Measurements from ENCODE around the gene PEF1. TPM values are rescaled to one million over a fixed set of nuclear protein-coding genes. Genes with fewer than 3 reads are reported as not detected.

Gene PEF1
- total and polyA plus RNA-seq, 2 donors (not counting 3 experiments of a cell fraction or from before 2014, with no cell fraction given): 73.3 to 161 TPM

GRCh38 chr1:31653717-31654473 is 9.2 kb upstream of the PEF1 start:
- DNase-seq (ENCODE audit: low read depth, low spot score): no peak
- ChIA-PET CTCF (interaction anchor here (1.2 kb wide), 1 partner anchor 91 kb away, joined by 3 read pairs; no protein-coding TSS in a partner anchor), POLR2A (no interaction called here)
- H3K27me3 ChIP-seq (ENCODE audit: control insufficient read depth in 2 of 2, insufficient read depth in 2 of 2, low read length in 2 of 2): no peaks in the 10 kb centered on the region
- H3K9ac ChIP-seq (replicated peaks; ENCODE audit: extremely low read depth, insufficient read depth, low read length): no peak overlapping the region
- dilution Hi-C loops (cut with MboI; ENCODE audit: extremely low pct_ligation_motif_present, low sequenced_read_pairs): no loop called here
- FAIRE-seq: no peak
- no peak overlapping the region for H2AFZ ChIP-seq (ENCODE audit: low read depth, low read length)
- no peak overlapping the region for H3K4me3 ChIP-seq (replicated peaks in 1 of 3; ENCODE audit: insufficient read depth in 1 of 3, low read depth in 1 of 3, low read length in 3 of 3)
- no peak overlapping the region for H3K4me2 ChIP-seq (ENCODE audit: insufficient read depth, low read length)
- TF ChIP-seq POLR2A (IDR thresholded peaks at IDR 0.05; ENCODE audit: low read depth, low read length) (no peak), JUN (IDR thresholded peaks at IDR 0.05; ENCODE audit: borderline replicate concordance, insufficient read depth, insufficient read length, low read depth) (no peak), CTCF (IDR thresholded peaks at IDR 0.05; ENCODE audit: extremely low read depth in 1 of 2, insufficient read depth in 1 of 2, low read depth in 1 of 2, low read length in 2 of 2) (no peak), EZH2 (IDR thresholded peaks at IDR 0.05; ENCODE audit: borderline replicate concordance, low read depth, low read length, severe bottlenecking) (no peak), POLR2AphosphoS5 (IDR thresholded peaks at IDR 0.05; ENCODE audit: insufficient read depth, low read depth, low read length) (no peak), MYC (IDR thresholded peaks at IDR 0.05; ENCODE audit: low read depth, low read length) (no peak), GATA2 (IDR thresholded peaks at IDR 0.05; ENCODE audit: insufficient read depth, insufficient read length, low read depth, low read length) (no peak)
- no peaks in the 10 kb centered on the region for H3K36me3 ChIP-seq (ENCODE audit: control insufficient read depth in 2 of 2, extremely low read depth in 1 of 2, insufficient read depth in 2 of 2, low read length in 2 of 2)
- no peaks in the 10 kb centered on the region for H3K9me1 ChIP-seq (replicated peaks; ENCODE audit: control insufficient read depth, extremely low read depth, insufficient read depth, low read length)
- H3K27ac ChIP-seq (ENCODE audit: insufficient read depth, low read depth, low read length): no peak overlapping the region
- H3K4me1 ChIP-seq (ENCODE audit: control insufficient read depth, extremely low read depth, insufficient read depth, low read length): no peaks in the 10 kb centered on the region
- intact Hi-C loops (cut with micrococcal nuclease): no loop called here
- H4K20me1 ChIP-seq (replicated peaks; ENCODE audit: control insufficient read depth, extremely low read depth, insufficient read depth, low read length): no peaks in the 10 kb centered on the region
- H3K9me3 ChIP-seq (replicated peaks; ENCODE audit: control insufficient read depth, insufficient read depth, low read length): no peaks in the 10 kb centered on the region
- H3K79me2 ChIP-seq (ENCODE audit: control insufficient read depth, insufficient read depth, low read length): no peaks in the 10 kb centered on the region
- no TSS peak for BruUV-seq (replicated peaks)
